H9 (cell line): ENCODE measurements around the gene RIT2. TPM values are rescaled to one million over a fixed set of nuclear protein-coding genes. Genes with fewer than 3 reads are reported as not detected.
A peak's percentile ranks its signal among the peaks of the same experiment; 100 is the strongest.

Experiments used
- DNase-seq: peaks from one replicate; pipeline ENCODE4 v3.0.0-alpha.2; 2017
- H2AFZ ChIP-seq: one replicate; pipeline ENCODE4 v1.6.1; 2013; ENCODE audit warnings: mild to moderate bottlenecking, low read length, control low read depth, moderate library complexity
- H2AK5ac ChIP-seq: 2 replicates; pipeline ENCODE4 v1.6.1; 2013; ENCODE audit warnings: low read length, control low read depth, mixed read lengths; ENCODE audit not compliant: insufficient read length
- H2BK120ac ChIP-seq: one replicate; pipeline ENCODE4 v1.6.1; 2013; ENCODE audit warnings: low read depth, mild to moderate bottlenecking, low read length, control low read depth, inconsistent platforms; ENCODE audit not compliant: poor library complexity, severe bottlenecking
- H2BK12ac ChIP-seq: 2 replicates; pipeline ENCODE4 v1.6.1; 2013; ENCODE audit warnings: low read length, control low read depth, mixed read lengths, low read depth; ENCODE audit not compliant: insufficient read length
- H2BK15ac ChIP-seq: 2 replicates; pipeline ENCODE4 v1.6.1; 2013; ENCODE audit warnings: low read depth, low read length, control low read depth
- H2BK20ac ChIP-seq: one replicate; pipeline ENCODE4 v1.6.1; 2013; ENCODE audit warnings: low read depth, mild to moderate bottlenecking, low read length, control low read depth, inconsistent platforms; ENCODE audit not compliant: poor library complexity, severe bottlenecking
- H2BK5ac ChIP-seq: 2 replicates; pipeline ENCODE4 v1.6.1; 2013; ENCODE audit warnings: low read length, control low read depth, mixed read lengths; ENCODE audit not compliant: insufficient read length
- H3K14ac ChIP-seq: 2 replicates; pipeline ENCODE4 v1.6.1; 2013; ENCODE audit warnings: low read length, control low read depth; ENCODE audit not compliant: insufficient read depth
- H3K18ac ChIP-seq: 2 replicates; pipeline ENCODE4 v1.6.1; 2013; ENCODE audit warnings: low read depth, mild to moderate bottlenecking, mixed read lengths, low read length, control low read depth; ENCODE audit not compliant: insufficient read length
- H3K23ac ChIP-seq: 2 replicates; pipeline ENCODE4 v1.6.1; 2013; ENCODE audit warnings: low read length, control low read depth, mixed read lengths, low read depth; ENCODE audit not compliant: insufficient read length
- H3K23me2 ChIP-seq: 2 replicates; pipeline ENCODE4 v1.6.1; 2013; ENCODE audit warnings: low read depth, mild to moderate bottlenecking, mixed read lengths, low read length, control low read depth; ENCODE audit not compliant: insufficient read length, poor library complexity, severe bottlenecking
- H3K27ac ChIP-seq: 2 replicates; pipeline ENCODE4 v1.5.1; 2013; ENCODE audit warnings: low read length, control low read depth, mixed read lengths, low read depth; ENCODE audit not compliant: insufficient read length
- H3K27me3 ChIP-seq: 2 replicates; pipeline ENCODE4 v1.6.1; 2013; ENCODE audit warnings: low read length, control low read depth, inconsistent platforms; ENCODE audit not compliant: insufficient read depth
- H3K4ac ChIP-seq: 2 replicates; pipeline ENCODE4 v1.6.1; 2013; ENCODE audit warnings: low read depth, mild to moderate bottlenecking, control low read depth, inconsistent platforms, low read length, moderate library complexity
- H3K4me1 ChIP-seq: 2 replicates; pipeline ENCODE4 v1.6.1; 2013; ENCODE audit warnings: low read length, control low read depth, inconsistent platforms; ENCODE audit not compliant: insufficient read depth
- H3K4me2 ChIP-seq: 2 replicates; pipeline ENCODE4 v1.6.1; 2013; ENCODE audit warnings: low read length, control low read depth, mixed read lengths; ENCODE audit not compliant: insufficient read length, insufficient read depth
- H3K56ac ChIP-seq: 2 replicates; pipeline ENCODE4 v1.6.1; 2013; ENCODE audit warnings: low read depth, mild to moderate bottlenecking, mixed read lengths, low read length, control low read depth; ENCODE audit not compliant: insufficient read length
- H3K79me1 ChIP-seq: 2 replicates; pipeline ENCODE4 v1.6.1; 2013; ENCODE audit warnings: low read depth, mild to moderate bottlenecking, moderate library complexity, low read length, control low read depth, inconsistent platforms; ENCODE audit not compliant: insufficient read depth, poor library complexity, severe bottlenecking
- H3K79me2 ChIP-seq: 2 replicates; pipeline ENCODE4 v1.6.1; 2013; ENCODE audit warnings: low read length, control low read depth, inconsistent platforms; ENCODE audit not compliant: insufficient read depth
- H3K9ac ChIP-seq: 2 replicates; pipeline ENCODE4 v1.6.1; 2013; ENCODE audit warnings: low read length, control low read depth, mixed read lengths; ENCODE audit not compliant: insufficient read length; ENCODE audit errors: extremely low read depth
- H3K9me3 ChIP-seq: one replicate; pipeline ENCODE4 v1.6.1; 2013; ENCODE audit warnings: low read depth, low read length, inconsistent platforms; ENCODE audit not compliant: control insufficient read depth
- H3T11ph ChIP-seq: one replicate; pipeline ENCODE4 v1.6.1; 2013; ENCODE audit warnings: mild to moderate bottlenecking, low read length, control low read depth, inconsistent platforms
- H4K20me1 ChIP-seq: one replicate; pipeline ENCODE4 v1.6.1; 2013; ENCODE audit not compliant: control insufficient read depth, insufficient read length, insufficient read depth
- H4K5ac ChIP-seq: 2 replicates; pipeline ENCODE4 v1.6.1; 2013; ENCODE audit warnings: low read depth, mild to moderate bottlenecking, mixed read lengths, low read length, control low read depth; ENCODE audit not compliant: insufficient read length
- H4K8ac ChIP-seq: replicated peaks from 2 replicates; pipeline ENCODE4 v1.6.1; 2013; ENCODE audit warnings: low read length, control low read depth, mixed read lengths, low read depth; ENCODE audit not compliant: insufficient read length
- H4K91ac ChIP-seq: 2 replicates; pipeline ENCODE4 v1.6.1; 2013; ENCODE audit warnings: low read depth, mild to moderate bottlenecking, moderate library complexity, mixed read lengths, low read length, control low read depth; ENCODE audit not compliant: insufficient read length
- H3K27ac Mint-ChIP-seq, 3 experiments: 2 replicates in 2 of 3; 3 replicates in 1 of 3; pipeline ENCODE4 v1.8.0; 2020 to 2021; ENCODE audit warnings: mixed read lengths in 3 of 3, mild to moderate bottlenecking in 1 of 3, moderate library complexity in 1 of 3
- H3K27me3 Mint-ChIP-seq: 2 replicates; pipeline ENCODE4 v1.8.0; 2021; ENCODE audit warnings: low read depth, mild to moderate bottlenecking, moderate library complexity, mixed read lengths
- H3K36me3 Mint-ChIP-seq, 3 experiments: 2 replicates in 2 of 3; 3 replicates in 1 of 3; pipeline ENCODE4 v1.8.0; 2020 to 2021; ENCODE audit warnings: low read depth in 3 of 3, mixed read lengths in 3 of 3; ENCODE audit not compliant: insufficient read depth in 1 of 3
- H3K4me1 Mint-ChIP-seq, 2 experiments: 2 replicates each; pipeline ENCODE4 v1.8.0; 2020; ENCODE audit warnings: mixed read lengths in 2 of 2
- H3K4me3 Mint-ChIP-seq, 2 experiments: 2 replicates in 1 of 2; 3 replicates in 1 of 2; pipeline ENCODE4 v1.8.0; 2020 to 2021; ENCODE audit warnings: mild to moderate bottlenecking in 2 of 2, mixed read lengths in 2 of 2, moderate library complexity in 1 of 2
- H3K9me3 Mint-ChIP-seq, 2 experiments: 2 replicates in 1 of 2; 3 replicates in 1 of 2; pipeline ENCODE4 v1.8.0; 2020; ENCODE audit warnings: mild to moderate bottlenecking in 2 of 2, mixed read lengths in 2 of 2, moderate library complexity in 1 of 2
- WGBS: extraction: QIAGEN DNeasy Blood & Tissue Kit; methylation state at CpG from one replicate; pipeline ENCODE4 v1.1.7; 2013; ENCODE audit warnings: missing lambda C conversion rate, low lambda C conversion rate, mixed read lengths; ENCODE audit not compliant: insufficient read length; ENCODE audit errors: extremely low coverage; 5-methylcytosine and 5-hydroxymethylcytosine counted together
- total RNA-seq: library from RNA; stranded (reverse); gene quantifications from 2 replicates; pipeline ENCODE4 v1.2.1, GENCODE V29; 2021
- TF ChIP-seq, protein P1 (sequence below): fragments of 200-600 bp; sonication (generic); conservative IDR thresholded peaks from 3 replicates; pipeline ENCODE4 v1.8.0; 2021; ENCODE audit warnings: antibody characterized with exemption, mild to moderate bottlenecking

The RIT2 gene
- total RNA-seq, 1 experiment from 2014 or later, result 1.2 TPM

DNA sequence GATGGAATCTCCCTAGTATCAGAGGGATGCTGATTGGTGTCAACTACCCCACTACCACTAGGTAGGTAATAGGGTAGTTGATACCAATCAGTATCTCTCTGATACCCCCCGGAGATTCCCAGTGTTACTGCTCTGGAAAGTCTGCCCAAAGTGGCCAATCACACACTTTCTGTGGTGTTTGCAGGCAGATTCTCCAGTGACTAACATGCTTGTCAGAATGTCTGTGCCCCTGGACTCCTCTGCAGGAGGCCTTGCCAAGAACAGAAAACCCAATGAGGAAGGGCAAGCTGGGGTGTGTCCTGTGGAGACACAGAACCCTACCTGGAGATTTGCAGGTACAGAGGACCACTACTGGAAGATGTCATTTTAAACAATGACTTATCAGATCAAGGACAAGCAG lies 135.1 kb downstream of the RIT2 start:
- no peak overlapping the region for H4K8ac ChIP-seq
- Mint-ChIP-seq H3K4me1 (peaks cover 8 to 10% of the 10 kb centered on the region in 2 experiments), H3K36me3 (no peaks in the 10 kb centered on the region), H3K4me3 (no peak overlapping the region), H3K9me3 (no peaks in the 10 kb centered on the region), H3K27ac (peak overlapping the region in 1 of 3 experiments; percentile 15; a peak in 1 of 7 replicates), H3K27me3 (no peaks in the 10 kb centered on the region)
- no peak overlapping the region for H3K27ac ChIP-seq
- no peak overlapping the region for H2BK12ac ChIP-seq
- no peak for DNase-seq
- H3K4ac ChIP-seq, result no peak overlapping the region
- H3K23me2 ChIP-seq, result no peaks in the 10 kb centered on the region
- H2AFZ ChIP-seq, result no peak overlapping the region
- H3K79me2 ChIP-seq, result no peaks in the 10 kb centered on the region
- no peak overlapping the region for H3K4me2 ChIP-seq
- no peak overlapping the region for H3T11ph ChIP-seq
- no peak overlapping the region for H2AK5ac ChIP-seq
- H2BK15ac ChIP-seq, result no peak overlapping the region
- H3K18ac ChIP-seq, result no peak overlapping the region
- no peaks in the 10 kb centered on the region for H4K20me1 ChIP-seq
- no peak overlapping the region for H3K14ac ChIP-seq
- no peaks in the 10 kb centered on the region for H3K27me3 ChIP-seq
- TF ChIP-seq, protein P1, sequence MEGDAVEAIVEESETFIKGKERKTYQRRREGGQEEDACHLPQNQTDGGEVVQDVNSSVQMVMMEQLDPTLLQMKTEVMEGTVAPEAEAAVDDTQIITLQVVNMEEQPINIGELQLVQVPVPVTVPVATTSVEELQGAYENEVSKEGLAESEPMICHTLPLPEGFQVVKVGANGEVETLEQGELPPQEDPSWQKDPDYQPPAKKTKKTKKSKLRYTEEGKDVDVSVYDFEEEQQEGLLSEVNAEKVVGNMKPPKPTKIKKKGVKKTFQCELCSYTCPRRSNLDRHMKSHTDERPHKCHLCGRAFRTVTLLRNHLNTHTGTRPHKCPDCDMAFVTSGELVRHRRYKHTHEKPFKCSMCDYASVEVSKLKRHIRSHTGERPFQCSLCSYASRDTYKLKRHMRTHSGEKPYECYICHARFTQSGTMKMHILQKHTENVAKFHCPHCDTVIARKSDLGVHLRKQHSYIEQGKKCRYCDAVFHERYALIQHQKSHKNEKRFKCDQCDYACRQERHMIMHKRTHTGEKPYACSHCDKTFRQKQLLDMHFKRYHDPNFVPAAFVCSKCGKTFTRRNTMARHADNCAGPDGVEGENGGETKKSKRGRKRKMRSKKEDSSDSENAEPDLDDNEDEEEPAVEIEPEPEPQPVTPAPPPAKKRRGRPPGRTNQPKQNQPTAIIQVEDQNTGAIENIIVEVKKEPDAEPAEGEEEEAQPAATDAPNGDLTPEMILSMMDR, result no peak
- H4K5ac ChIP-seq, result no peak overlapping the region
- H4K91ac ChIP-seq, result no peak overlapping the region
- no peak overlapping the region for H3K23ac ChIP-seq
- H2BK120ac ChIP-seq, result no peak overlapping the region
- WGBS, result no CpG with 5 or more reads among the region's 1 CpG
- no peak overlapping the region for H3K9ac ChIP-seq
- no peak overlapping the region for H3K56ac ChIP-seq
- no peaks in the 10 kb centered on the region for H3K79me1 ChIP-seq
- H3K4me1 ChIP-seq, result no peaks in the 10 kb centered on the region
- H3K9me3 ChIP-seq, result no peaks in the 10 kb centered on the region
- no peak overlapping the region for H2BK5ac ChIP-seq
- H2BK20ac ChIP-seq, result no peak overlapping the region
